Pancreas (tissue), 10 donors: ENCODE measurements around the gene SNAP25. TPM values are rescaled to one million over a fixed set of nuclear protein-coding genes. Genes with fewer than 3 reads are reported as not detected.
A peak's percentile ranks its signal among the peaks of the same experiment; 100 is the strongest.

Experiments
- ATAC-seq, 4 donors: fragments of 200-7000 bp; cut with Tn5 transposase; one replicate each; pipeline versions ENCODE4 v1.8.0 to v1.9.1; 2020; ENCODE audit warnings: mild to moderate bottlenecking in 4 of 4, moderate library complexity in 4 of 4
- DNase-seq, 6 donors: peaks; one replicate each; pipeline ENCODE4 v3.0.0-alpha.2; 2020
- FAIRE-seq: peaks from 2 replicates; lab custom pipeline; 2012; peaks lifted over from hg19 to GRCh38; lab: Jason Lieb, UNC
- H3K27ac ChIP-seq, 4 donors: fragments of 200-600 bp; sonication (generic); 1 replicate in 3 of 4; 2 replicates in 1 of 4; pipeline versions ENCODE4 v1.5.0 to v1.8.0; 2020
- H3K27me3 ChIP-seq, 4 donors: fragments of 200-600 bp; one replicate each; pipeline ENCODE4 v1.8.0; 2021
- H3K36me3 ChIP-seq, 3 donors: fragments of 200-600 bp; sonication (generic) in 1 of 3; one replicate each; pipeline versions ENCODE4 v1.5.0 to v1.8.0; 2020 to 2021
- H3K4me1 ChIP-seq, 3 donors: fragments of 200-600 bp; one replicate each; pipeline ENCODE4 v1.8.0; 2021
- H3K4me3 ChIP-seq, 4 donors: fragments of 200-600 bp; sonication (generic) in 2 of 4; one replicate each; pipeline versions ENCODE4 v1.5.0 to v1.8.0; 2020 to 2021
- H3K9me3 ChIP-seq, 4 donors: fragments of 200-600 bp; one replicate each; pipeline ENCODE4 v1.8.0; 2021
- WGBS, 2 donors: extraction: QIAGEN DNeasy Blood & Tissue Kit; methylation state at CpG; one replicate each; pipeline ENCODE4 v1.1.7; 2013; 5-methylcytosine and 5-hydroxymethylcytosine counted together
- intact Hi-C, 3 donors: fragments of 100-400 bp; cut with DNase I; formaldehyde crosslinking; loops; one replicate each; pipeline versions ENCODE4 v1.11.1 to v1.14.2; 2022
- polyA plus RNA-seq, 2 donors: library from polyadenylated mRNA; stranded (reverse); fragments of 200-250 nt; gene quantifications; one replicate each; pipeline ENCODE4 v1.2.3, GENCODE V29; 2013
- total RNA-seq, 6 donors: library from RNA; stranded (reverse); fragmentation: NEBNext Ultra II Directional in 4 of 6; extraction: Animal tissue kit (Norgen Biotek cat#: 25700) in 4 of 6; gene quantifications; one replicate each; pipeline versions ENCODE4 v1.2.1 to v1.2.4, GENCODE V29; 2021 to 2023
- TF ChIP-seq, protein P1 (sequence below), 4 donors: fragments of 200-600 bp; sonication (generic) in 3 of 4; IDR thresholded peaks; one replicate each; pipeline versions ENCODE4 v1.5.0 to v1.8.0; 2021; ENCODE audit warnings: antibody characterized with exemption in 4 of 4
- donor health status: healthy with polysubstance abuse.
- donor health status: DM: no; HTN: no; CAD: no; lungs with moderate emphysema.
- donor health status: DM: no; HTN: no; CAD: no.
- donor health status: control.
- donor health status: control.
- donor health status: Bipolar disorder and iron deficiency.
- donor health status: DM: yes; HTN: yes; CAD: no.
- donor health status: DM: no; HTN: no; CAD: no.
- donor health status: DM: no; HTN: no; CAD: no.
- donor health status: DM: yes; HTN: yes; CAD: no.

Gene SNAP25
- total and polyA plus RNA-seq, 8 donors: 0.95 to 50.3 (median 4.5) TPM

GRCh38 chr20:10268636-10269035 lies 50.0 kb downstream of the SNAP25 start:
- no peak for DNase-seq
- WGBS, 2 donors: 79 to 83% methylated on average over 3 of the region's 3 CpGs
- H3K27ac ChIP-seq: no peak overlapping the region
- no peak for FAIRE-seq
- no peaks in the 10 kb centered on the region for H3K27me3 ChIP-seq
- TF ChIP-seq, protein P1, sequence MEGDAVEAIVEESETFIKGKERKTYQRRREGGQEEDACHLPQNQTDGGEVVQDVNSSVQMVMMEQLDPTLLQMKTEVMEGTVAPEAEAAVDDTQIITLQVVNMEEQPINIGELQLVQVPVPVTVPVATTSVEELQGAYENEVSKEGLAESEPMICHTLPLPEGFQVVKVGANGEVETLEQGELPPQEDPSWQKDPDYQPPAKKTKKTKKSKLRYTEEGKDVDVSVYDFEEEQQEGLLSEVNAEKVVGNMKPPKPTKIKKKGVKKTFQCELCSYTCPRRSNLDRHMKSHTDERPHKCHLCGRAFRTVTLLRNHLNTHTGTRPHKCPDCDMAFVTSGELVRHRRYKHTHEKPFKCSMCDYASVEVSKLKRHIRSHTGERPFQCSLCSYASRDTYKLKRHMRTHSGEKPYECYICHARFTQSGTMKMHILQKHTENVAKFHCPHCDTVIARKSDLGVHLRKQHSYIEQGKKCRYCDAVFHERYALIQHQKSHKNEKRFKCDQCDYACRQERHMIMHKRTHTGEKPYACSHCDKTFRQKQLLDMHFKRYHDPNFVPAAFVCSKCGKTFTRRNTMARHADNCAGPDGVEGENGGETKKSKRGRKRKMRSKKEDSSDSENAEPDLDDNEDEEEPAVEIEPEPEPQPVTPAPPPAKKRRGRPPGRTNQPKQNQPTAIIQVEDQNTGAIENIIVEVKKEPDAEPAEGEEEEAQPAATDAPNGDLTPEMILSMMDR (IDR thresholded peaks at IDR 0.05): no peak
- H3K36me3 ChIP-seq: no peaks in the 10 kb centered on the region
- H3K4me1 ChIP-seq: no peaks in the 10 kb centered on the region
- intact Hi-C loops: no loop called here
- no peak for ATAC-seq
- H3K9me3 ChIP-seq: no peaks in the 10 kb centered on the region
- no peak overlapping the region for H3K4me3 ChIP-seq

DNA sequence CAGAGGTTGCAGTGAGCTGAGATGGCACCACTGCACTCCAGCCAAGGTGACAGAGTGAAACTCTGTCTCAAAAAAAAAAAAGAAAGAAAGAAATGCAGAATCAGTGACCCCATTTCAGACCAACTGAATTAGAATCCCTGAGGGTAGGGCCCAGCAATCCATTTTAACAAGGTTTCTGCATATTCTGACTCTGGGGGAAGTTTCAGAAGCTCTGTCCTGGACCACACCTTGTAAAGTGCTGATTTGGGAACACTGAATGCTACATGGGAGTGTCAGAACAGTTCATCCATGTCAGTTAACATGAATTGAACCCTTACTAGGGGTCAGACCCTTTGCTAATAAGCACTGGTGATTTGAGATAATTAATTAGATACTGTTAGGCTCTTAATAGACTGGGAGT lies 52.0 kb downstream of the SNAP25 start:
- Histone ChIP-seq H3K27me3 (no peaks in the 10 kb centered on the region), H3K27ac (no peak overlapping the region), H3K4me1 (no peaks in the 10 kb centered on the region), H3K36me3 (no peaks in the 10 kb centered on the region), H3K9me3 (no peaks in the 10 kb centered on the region), H3K4me3 (no peak overlapping the region)
- intact Hi-C loops: no loop called here
- no peak for DNase-seq
- no peak for ATAC-seq
- TF ChIP-seq, protein P1 (IDR thresholded peaks at IDR 0.05): no peak
- FAIRE-seq: no peak

GRCh38 chr20:10271494-10272219 lies 53.0 kb downstream of the SNAP25 start:
- WGBS, 2 donors: 74 to 84% methylated on average over 10 of the region's 10 CpGs
- Histone ChIP-seq H3K4me3 (no peak overlapping the region), H3K27me3 (no peaks in the 10 kb centered on the region), H3K4me1 (no peaks in the 10 kb centered on the region), H3K9me3 (no peaks in the 10 kb centered on the region), H3K27ac (no peak overlapping the region), H3K36me3 (no peaks in the 10 kb centered on the region)
- ATAC-seq (peak in 2 of 4 donors; percentile 68 to 70), DNase-seq (no peak), FAIRE-seq (no peak)
- TF ChIP-seq, protein P1 (IDR thresholded peaks at IDR 0.05): no peak
- intact Hi-C loops: no loop called here

DNA sequence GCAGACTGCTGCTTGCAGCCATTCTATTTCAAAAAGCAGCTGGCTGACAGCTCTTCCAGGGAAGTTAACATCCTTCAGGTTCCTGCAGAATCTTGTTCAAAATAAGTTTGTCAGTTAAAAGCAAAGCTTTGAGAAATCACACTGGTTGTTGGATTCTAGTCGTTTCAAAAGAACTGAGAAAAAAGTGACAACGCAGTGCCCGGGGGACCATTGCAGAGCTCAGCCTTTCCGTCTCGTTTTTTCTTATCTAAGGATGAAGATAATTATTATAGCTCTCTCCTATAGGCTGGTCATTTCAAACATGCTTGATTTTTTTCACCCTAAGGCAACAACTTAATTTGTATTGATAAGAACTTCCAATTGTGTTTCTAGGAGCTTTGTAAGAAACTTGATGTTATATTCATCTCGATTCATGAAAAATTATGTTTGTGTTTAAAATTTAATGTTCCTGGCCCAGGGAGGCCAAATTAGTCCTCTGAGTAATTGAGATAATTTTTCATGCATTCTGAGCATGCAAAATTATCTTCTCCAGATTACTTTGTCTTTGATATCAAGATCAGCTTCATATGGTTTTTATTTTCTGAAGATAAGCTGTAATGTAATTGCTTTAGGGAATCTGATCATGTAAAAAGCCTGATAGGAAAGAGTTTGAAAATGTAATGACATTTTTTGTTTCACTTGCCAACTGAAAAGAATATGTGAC lies 58.4 kb downstream of the SNAP25 start:
- FAIRE-seq: no peak
- H3K4me1 ChIP-seq: no peaks in the 10 kb centered on the region
- intact Hi-C loops: no loop called here
- H3K36me3 ChIP-seq: no peaks in the 10 kb centered on the region
- TF ChIP-seq, protein P1 (IDR thresholded peaks at IDR 0.05): no peak
- no peak for DNase-seq
- H3K27me3 ChIP-seq: peaks cover 0 to 7% (median 0%) of the 10 kb centered on the region in 4 donors
- WGBS, 2 donors: 48 to 55% methylated on average over 6 of the region's 6 CpGs
- H3K9me3 ChIP-seq: no peaks in the 10 kb centered on the region
- no peak overlapping the region for H3K4me3 ChIP-seq
- no peak for ATAC-seq
- no peak overlapping the region for H3K27ac ChIP-seq

- intact Hi-C loops: no loop called here
- FAIRE-seq (no peak), DNase-seq (no peak), ATAC-seq (no peak)
- no peak overlapping the region for H3K27ac ChIP-seq
- H3K27me3 ChIP-seq: peaks cover 0 to 7% (median 0%) of the 10 kb centered on the region in 4 donors
- H3K36me3 ChIP-seq: no peaks in the 10 kb centered on the region
- H3K4me3 ChIP-seq: no peak overlapping the region
- WGBS, 2 donors: 53 to 71% methylated on average over 4 of the region's 4 CpGs
- no peaks in the 10 kb centered on the region for H3K9me3 ChIP-seq
- TF ChIP-seq, protein P1 (IDR thresholded peaks at IDR 0.05): no peak
- H3K4me1 ChIP-seq: no peaks in the 10 kb centered on the region
These were observed 59.0 kb downstream of the SNAP25 start for GRCh38 chr20:10277616-10278015.
